ENCODE results near the gene IDI2.

- TF ChIP-seq EZH2 (IDR thresholded peaks at IDR 0.05; ENCODE audit: borderline replicate concordance) (no peak), EZH2phosphoT487 (IDR thresholded peaks at IDR 0.05; ENCODE audit: low read depth, severe bottlenecking, unreplicated experiment) (no peak)
- TF ChIP-seq, protein P1, sequence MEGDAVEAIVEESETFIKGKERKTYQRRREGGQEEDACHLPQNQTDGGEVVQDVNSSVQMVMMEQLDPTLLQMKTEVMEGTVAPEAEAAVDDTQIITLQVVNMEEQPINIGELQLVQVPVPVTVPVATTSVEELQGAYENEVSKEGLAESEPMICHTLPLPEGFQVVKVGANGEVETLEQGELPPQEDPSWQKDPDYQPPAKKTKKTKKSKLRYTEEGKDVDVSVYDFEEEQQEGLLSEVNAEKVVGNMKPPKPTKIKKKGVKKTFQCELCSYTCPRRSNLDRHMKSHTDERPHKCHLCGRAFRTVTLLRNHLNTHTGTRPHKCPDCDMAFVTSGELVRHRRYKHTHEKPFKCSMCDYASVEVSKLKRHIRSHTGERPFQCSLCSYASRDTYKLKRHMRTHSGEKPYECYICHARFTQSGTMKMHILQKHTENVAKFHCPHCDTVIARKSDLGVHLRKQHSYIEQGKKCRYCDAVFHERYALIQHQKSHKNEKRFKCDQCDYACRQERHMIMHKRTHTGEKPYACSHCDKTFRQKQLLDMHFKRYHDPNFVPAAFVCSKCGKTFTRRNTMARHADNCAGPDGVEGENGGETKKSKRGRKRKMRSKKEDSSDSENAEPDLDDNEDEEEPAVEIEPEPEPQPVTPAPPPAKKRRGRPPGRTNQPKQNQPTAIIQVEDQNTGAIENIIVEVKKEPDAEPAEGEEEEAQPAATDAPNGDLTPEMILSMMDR (IDR thresholded peaks at IDR 0.05; ENCODE audit: poor library complexity), result no peak
Measured at GRCh38 chr10:1011696-1012095, 14.0 kb downstream of the IDI2 start.
